Measurements from ENCODE around the gene NHERF1. TPM values are rescaled to one million over a fixed set of nuclear protein-coding genes. Genes with fewer than 3 reads are reported as not detected.

Gene NHERF1
- total RNA-seq, 3 donors from 2014 or later = 15.8 to 82.8 (median 36.4) TPM

GRCh38 chr17:74738051-74738996 is 10.1 kb upstream of the NHERF1 start:
- intact Hi-C loops (cut with DNase I; ENCODE audit: low total_unique reads) = no loop called here

GRCh38 chr17:74739227-74739831 is 9.1 kb upstream of the NHERF1 start:
- intact Hi-C loops (cut with DNase I; ENCODE audit: low total_unique reads) = no loop called here
- no peaks in the 10 kb centered on the region for H3K4me1 ChIP-seq
- TF ChIP-seq CTCF (IDR thresholded peaks at IDR 0.05) = no peak
- no peak for TF ChIP-seq POLR2A (IDR thresholded peaks at IDR 0.05)
- no peak for TF ChIP-seq POLR2AphosphoS5 (IDR thresholded peaks at IDR 0.05)
- no peak overlapping the region for H3K4me3 ChIP-seq
- no peak for DNase-seq (ENCODE audit: low spot score in 2 of 2)
- H3K27ac ChIP-seq = no peak overlapping the region
- H3K9me3 ChIP-seq = no peaks in the 10 kb centered on the region
- no peaks in the 10 kb centered on the region for H3K36me3 ChIP-seq
- H3K27me3 ChIP-seq = peaks cover 0 to 61% of the 10 kb centered on the region in 2 donors

More at GRCh38 chr17:74738051-74738996, 10.1 kb upstream of the NHERF1 start:
- H3K27me3 ChIP-seq = peaks cover 0 to 61% of the 10 kb centered on the region in 2 donors
- TF ChIP-seq CTCF (IDR thresholded peaks at IDR 0.05) = no peak
- TF ChIP-seq POLR2AphosphoS5 (IDR thresholded peaks at IDR 0.05) = no peak
- TF ChIP-seq POLR2A (IDR thresholded peaks at IDR 0.05) = no peak
- no peaks in the 10 kb centered on the region for H3K4me1 ChIP-seq
- DNase-seq (ENCODE audit: low spot score in 2 of 2) = no peak
- no peaks in the 10 kb centered on the region for H3K36me3 ChIP-seq
- H3K9me3 ChIP-seq = no peaks in the 10 kb centered on the region
- peak overlapping the region in 2 of 3 donors; percentile 4 to 25 for H3K4me3 ChIP-seq
- H3K27ac ChIP-seq = no peak overlapping the region

GRCh38 chr17:74740173-74740572 is 8.3 kb upstream of the NHERF1 start:
- no peak for DNase-seq (ENCODE audit: low spot score in 2 of 2)
- H3K27me3 ChIP-seq = peaks cover 0 to 60% of the 10 kb centered on the region in 2 donors
- intact Hi-C loops (cut with DNase I; ENCODE audit: low total_unique reads) = no loop called here

GRCh38 chr17:74740641-74741387 is 7.6 kb upstream of the NHERF1 start:
- H3K9me3 ChIP-seq = no peaks in the 10 kb centered on the region
- no peak overlapping the region for H3K4me3 ChIP-seq
- H3K27me3 ChIP-seq = peaks cover 0 to 55% of the 10 kb centered on the region in 2 donors
- H3K4me1 ChIP-seq = no peaks in the 10 kb centered on the region
- H3K27ac ChIP-seq = no peak overlapping the region
- DNase-seq (ENCODE audit: low spot score in 2 of 2) = no peak
- TF ChIP-seq POLR2A (IDR thresholded peaks at IDR 0.05) (no peak), POLR2AphosphoS5 (IDR thresholded peaks at IDR 0.05) (no peak), CTCF (IDR thresholded peaks at IDR 0.05) (no peak)
- H3K36me3 ChIP-seq = no peaks in the 10 kb centered on the region
- intact Hi-C loops (cut with DNase I; ENCODE audit: low total_unique reads) = no loop called here

More at GRCh38 chr17:74740173-74740572, 8.3 kb upstream of the NHERF1 start:
- Histone ChIP-seq H3K4me1 (no peaks in the 10 kb centered on the region), H3K27ac (no peak overlapping the region), H3K9me3 (no peaks in the 10 kb centered on the region), H3K36me3 (no peaks in the 10 kb centered on the region), H3K4me3 (no peak overlapping the region)
- no peak for TF ChIP-seq CTCF (IDR thresholded peaks at IDR 0.05)
- no peak for TF ChIP-seq POLR2AphosphoS5 (IDR thresholded peaks at IDR 0.05)
- no peak for TF ChIP-seq POLR2A (IDR thresholded peaks at IDR 0.05)

All from breast epithelium (tissue), 4 donors.